Central memory CD8-positive, alpha-beta T cell (primary cell): Measurements from ENCODE around the gene RREB1.

ENCODE experiments used
- ATAC-seq: fragments of 150-1000 bp; cut with Tn5 transposase; replicated peaks from 2 replicates; pipeline ENCODE4 v1.10.0; 2022; ENCODE audit warnings: mild to moderate bottlenecking, moderate FRiP score, moderate number of reproducible peaks; ENCODE audit not compliant: poor library complexity, severe bottlenecking; ENCODE audit errors: extremely low read depth
- DNase-seq, 2 donors: peaks; one replicate each; pipeline ENCODE4 v3.0.0; 2021; ENCODE audit warnings: low spot score in 2 of 2
- H3K27ac Mint-ChIP-seq: one replicate; pipeline ENCODE4 v1.8.0; 2022; ENCODE audit warnings: low read depth, mild to moderate bottlenecking, moderate library complexity, mixed read lengths
- H3K27me3 Mint-ChIP-seq: one replicate; pipeline ENCODE4 v1.8.0; 2022; ENCODE audit warnings: mixed read lengths
- H3K36me3 Mint-ChIP-seq: one replicate; pipeline ENCODE4 v1.8.0; 2022; ENCODE audit warnings: mild to moderate bottlenecking, moderate library complexity, mixed read lengths; ENCODE audit not compliant: insufficient read depth
- H3K4me1 Mint-ChIP-seq: one replicate; pipeline ENCODE4 v1.8.0; 2022; ENCODE audit warnings: mixed read lengths
- H3K4me3 Mint-ChIP-seq: one replicate; pipeline ENCODE4 v1.8.0; 2022; ENCODE audit warnings: mild to moderate bottlenecking, moderate library complexity, mixed read lengths
- H3K9me3 Mint-ChIP-seq: one replicate; pipeline ENCODE4 v1.8.0; 2022; ENCODE audit warnings: mixed read lengths

The RREB1 gene

GRCh38 chr6:7249391-7249790, 141.6 kb downstream of the RREB1 start:
- Mint-ChIP-seq H3K9me3 (no peaks in the 10 kb centered on the region), H3K27ac (no peak overlapping the region), H3K4me1 (peaks cover 5% of the 10 kb centered on the region), H3K27me3 (no peaks in the 10 kb centered on the region), H3K36me3 (peaks cover 25% of the 10 kb centered on the region), H3K4me3 (no peak overlapping the region)
- DNase-seq (no peak), ATAC-seq (no peak)

DNA sequence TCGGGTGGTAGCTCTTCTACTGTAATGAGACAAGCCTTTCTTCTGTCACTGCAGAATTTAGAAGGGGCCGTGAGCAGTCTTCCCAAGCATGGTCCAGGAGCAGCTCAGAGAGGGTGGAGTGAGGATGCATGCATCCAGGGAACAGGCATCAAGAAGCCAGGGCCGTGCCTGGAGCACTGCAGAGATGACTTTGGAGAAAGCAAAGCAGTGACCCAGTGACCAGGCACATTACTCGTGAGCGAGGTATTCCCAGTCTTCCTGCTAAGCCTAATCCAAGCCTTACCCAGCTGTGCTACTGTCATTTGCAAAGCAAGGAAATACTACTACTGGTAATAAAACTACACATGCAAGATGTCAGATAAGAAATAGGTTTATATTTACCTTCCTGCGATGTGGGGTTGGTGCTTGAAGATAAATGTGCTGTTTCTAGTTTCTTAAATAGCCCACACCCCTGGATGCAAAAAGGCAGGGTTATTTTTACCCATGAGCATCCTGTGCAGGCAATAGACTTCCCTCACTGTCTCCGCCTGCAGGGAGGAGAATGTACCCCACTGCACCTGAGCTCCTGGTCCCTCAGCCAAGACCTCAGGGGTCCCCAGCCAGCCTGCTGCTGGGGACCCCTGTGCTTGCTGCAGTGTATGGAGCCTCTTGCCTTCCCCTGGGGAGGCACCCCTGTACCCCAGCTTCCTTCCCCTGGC, 142.3 kb downstream of the RREB1 start:
- Mint-ChIP-seq H3K9me3 (no peaks in the 10 kb centered on the region), H3K27me3 (no peaks in the 10 kb centered on the region), H3K27ac (no peak overlapping the region), H3K4me1 (peaks cover 5% of the 10 kb centered on the region), H3K4me3 (no peak overlapping the region), H3K36me3 (peaks cover 22% of the 10 kb centered on the region)
- DNase-seq (no peak), ATAC-seq (no peak)

- ATAC-seq (no peak), DNase-seq (no peak)
- H3K4me3 Mint-ChIP-seq = no peak overlapping the region
- no peaks in the 10 kb centered on the region for H3K27me3 Mint-ChIP-seq
- no peaks in the 10 kb centered on the region for H3K9me3 Mint-ChIP-seq
- no peak overlapping the region for H3K27ac Mint-ChIP-seq
- H3K4me1 Mint-ChIP-seq = peaks cover 5% of the 10 kb centered on the region
- peaks cover 24% of the 10 kb centered on the region for H3K36me3 Mint-ChIP-seq
These were observed 143.1 kb downstream of the RREB1 start for GRCh38 chr6:7250812-7251211.

DNA sequence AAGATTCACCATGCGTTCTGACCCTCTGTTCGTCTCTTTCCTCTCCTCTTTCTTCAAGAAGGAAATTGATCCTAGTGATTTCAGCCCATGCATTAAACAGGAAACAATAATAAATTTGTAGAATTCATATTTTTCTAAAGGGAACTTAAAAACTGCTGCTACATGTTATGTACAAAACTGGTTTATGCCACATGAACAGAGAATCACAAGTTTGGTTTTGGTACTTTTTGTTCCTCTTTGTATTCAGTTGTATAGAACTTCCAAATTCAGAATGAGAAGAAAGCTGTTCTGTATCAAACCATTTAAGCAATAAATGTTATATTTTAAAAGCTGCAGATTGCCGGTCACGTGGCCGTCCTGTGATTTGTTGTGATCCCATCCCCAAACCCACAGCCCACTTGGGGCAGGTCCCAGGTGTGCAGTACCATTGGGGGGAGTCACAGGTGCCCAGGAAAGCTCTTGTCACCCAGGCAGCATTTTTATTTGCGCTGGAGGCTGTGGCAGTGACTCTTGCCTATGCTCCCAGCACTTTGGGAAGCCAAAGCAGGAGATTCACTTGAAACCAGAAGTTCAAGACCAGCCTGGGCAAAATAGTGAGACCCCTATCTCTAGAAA, 144.0 kb downstream of the RREB1 start:
- no peak overlapping the region for H3K27ac Mint-ChIP-seq
- DNase-seq = no peak
- H3K4me1 Mint-ChIP-seq = peaks cover 5% of the 10 kb centered on the region

GRCh38 chr6:7252390-7252789, 144.6 kb downstream of the RREB1 start:
- Mint-ChIP-seq H3K9me3 (no peaks in the 10 kb centered on the region), H3K4me1 (peaks cover 5% of the 10 kb centered on the region), H3K27me3 (no peaks in the 10 kb centered on the region), H3K36me3 (peaks cover 15% of the 10 kb centered on the region), H3K27ac (no peak overlapping the region), H3K4me3 (no peak overlapping the region)
- ATAC-seq = no peak
- no peak for DNase-seq

More for the DNA sequence above, 144.0 kb downstream of the RREB1 start:
- no peak overlapping the region for H3K4me3 Mint-ChIP-seq
- peaks cover 15% of the 10 kb centered on the region for H3K36me3 Mint-ChIP-seq
- no peaks in the 10 kb centered on the region for H3K9me3 Mint-ChIP-seq
- no peak for ATAC-seq
- no peaks in the 10 kb centered on the region for H3K27me3 Mint-ChIP-seq

DNA sequence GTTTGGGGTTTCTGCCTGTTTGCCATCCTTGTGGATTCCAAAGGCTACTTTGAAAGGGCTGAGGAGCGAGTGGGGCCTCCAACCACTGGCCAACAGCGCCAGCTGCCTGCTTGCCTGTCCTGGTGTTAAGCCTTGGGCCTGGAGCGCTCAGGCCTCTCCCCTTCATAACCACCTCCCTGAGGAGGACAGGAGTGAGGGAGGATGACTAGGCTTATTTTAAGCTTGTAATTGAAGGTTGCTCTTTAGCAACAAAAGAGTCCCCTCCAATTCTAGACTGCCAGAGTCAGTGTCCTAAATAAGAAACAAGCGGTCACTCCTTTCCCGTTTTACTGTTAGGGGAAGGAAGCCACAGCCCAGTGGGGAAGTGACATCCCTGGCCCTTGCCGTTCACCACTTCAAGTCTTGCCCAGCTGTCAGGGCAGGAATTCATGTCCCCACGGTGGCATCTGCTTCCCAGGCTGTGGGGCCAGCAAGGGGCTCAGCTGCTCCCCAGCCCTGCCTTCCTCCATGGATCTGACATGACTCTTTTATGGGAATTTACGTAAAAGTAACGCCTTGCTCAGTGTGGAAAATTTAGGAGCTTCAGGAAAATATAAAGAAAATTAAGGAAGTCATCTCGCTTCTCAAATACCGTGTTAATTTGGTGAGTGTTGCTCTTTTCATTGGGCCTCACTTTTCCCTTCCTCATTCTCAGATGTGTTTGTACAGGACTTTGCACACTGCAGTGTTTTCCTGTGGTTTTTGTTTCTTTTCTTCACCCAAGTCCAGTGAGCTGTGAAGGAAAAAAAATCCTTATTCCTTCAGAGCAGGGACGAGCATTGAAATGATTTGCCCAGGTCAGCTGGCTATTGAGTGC, 147.4 kb downstream of the RREB1 start:
- DNase-seq = no peak
- no peak overlapping the region for H3K4me3 Mint-ChIP-seq
- H3K36me3 Mint-ChIP-seq = peaks cover 4% of the 10 kb centered on the region
- no peak for ATAC-seq
- H3K27ac Mint-ChIP-seq = no peak overlapping the region
- H3K9me3 Mint-ChIP-seq = no peaks in the 10 kb centered on the region
- H3K4me1 Mint-ChIP-seq = peaks cover 5% of the 10 kb centered on the region
- H3K27me3 Mint-ChIP-seq = peaks cover 21% of the 10 kb centered on the region

DNA sequence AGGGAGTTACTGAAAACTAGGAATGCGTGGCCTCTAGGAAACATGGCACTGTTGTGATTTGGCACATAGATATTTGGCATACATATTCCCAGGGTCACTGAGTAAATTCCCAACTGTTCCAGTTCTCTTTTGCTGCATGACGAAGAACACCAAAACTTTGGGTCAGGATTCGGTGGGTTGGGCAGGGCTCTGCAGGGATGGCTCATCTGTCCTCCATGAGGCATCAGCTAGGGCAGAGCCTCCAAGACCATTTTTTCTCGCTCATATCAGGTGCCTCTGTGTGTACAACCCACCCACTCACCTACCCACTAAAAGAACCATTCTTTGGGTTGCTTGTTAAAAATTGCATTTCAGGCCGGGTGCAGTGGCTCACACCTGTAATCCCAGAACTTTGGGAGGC, 148.2 kb downstream of the RREB1 start:
- Mint-ChIP-seq H3K9me3 (no peaks in the 10 kb centered on the region), H3K4me3 (no peak overlapping the region), H3K27ac (no peak overlapping the region), H3K4me1 (peaks cover 7% of the 10 kb centered on the region), H3K36me3 (peaks cover 1% of the 10 kb centered on the region), H3K27me3 (peaks cover 28% of the 10 kb centered on the region)
- no peak for ATAC-seq
- no peak for DNase-seq

DNA sequence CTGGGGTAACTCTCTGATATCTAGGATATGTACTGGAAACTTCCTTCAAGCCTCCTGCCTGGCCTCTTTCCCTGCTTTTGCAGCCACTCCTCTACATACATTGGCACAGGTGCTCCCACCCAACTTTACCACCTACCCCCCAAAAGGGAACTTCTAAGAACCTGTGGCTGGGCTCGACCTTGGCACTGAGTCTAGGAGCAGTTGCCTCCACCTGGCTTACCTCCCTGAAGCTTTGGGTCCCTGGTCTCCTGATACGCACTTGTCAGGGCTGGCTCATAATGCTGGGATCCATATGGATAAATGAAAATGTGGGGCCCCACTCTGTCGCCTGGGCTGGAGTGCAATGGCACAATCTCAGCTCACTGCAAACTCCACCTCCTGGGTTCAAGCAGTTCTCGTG, 149.0 kb downstream of the RREB1 start:
- Mint-ChIP-seq H3K36me3 (peaks cover 1% of the 10 kb centered on the region), H3K27me3 (peaks cover 37% of the 10 kb centered on the region), H3K4me3 (no peak overlapping the region), H3K27ac (no peak overlapping the region), H3K9me3 (no peaks in the 10 kb centered on the region), H3K4me1 (peaks cover 11% of the 10 kb centered on the region)
- DNase-seq (no peak), ATAC-seq (no peak)

DNA sequence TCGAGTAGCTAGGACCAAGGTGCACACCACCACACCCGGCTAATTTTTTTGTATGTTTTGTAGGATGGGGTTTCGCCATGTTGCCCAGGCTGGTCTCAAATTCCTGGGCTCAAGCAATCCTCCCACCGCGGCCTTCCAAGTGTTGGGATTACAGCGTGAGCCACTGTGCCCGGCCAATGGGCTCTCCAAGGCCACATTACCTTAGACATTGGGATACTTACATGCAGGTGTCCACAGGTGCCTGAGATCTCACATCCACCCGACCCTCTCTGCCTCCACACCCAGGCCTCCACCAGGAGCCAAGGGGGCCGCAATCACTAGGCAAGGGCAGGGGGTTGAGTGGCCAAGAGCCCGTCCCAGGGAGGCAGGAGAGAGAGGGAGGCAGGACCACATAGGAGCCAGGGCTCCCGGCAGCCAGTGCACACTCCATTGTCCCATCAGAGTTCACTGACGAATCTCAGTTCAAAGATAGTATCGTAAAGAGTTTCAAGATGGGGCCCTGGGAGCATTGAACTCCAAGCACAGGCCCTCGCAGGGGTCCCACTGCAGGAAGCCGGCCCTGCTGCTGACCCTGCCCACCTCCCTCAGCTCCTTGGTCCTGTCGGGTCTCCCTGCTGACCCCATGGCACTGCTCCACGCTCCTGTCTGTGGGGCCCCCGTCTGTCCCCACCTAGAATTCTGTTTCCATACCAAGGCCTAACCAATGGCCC, 149.9 kb downstream of the RREB1 start:
- Mint-ChIP-seq H3K4me1 (peaks cover 18% of the 10 kb centered on the region), H3K9me3 (no peaks in the 10 kb centered on the region)
- no peak for ATAC-seq

GRCh38 chr6:7258231-7258763, 150.5 kb downstream of the RREB1 start:
- DNase-seq = no peak
- Mint-ChIP-seq H3K9me3 (no peaks in the 10 kb centered on the region), H3K4me3 (no peak overlapping the region), H3K27ac (no peak overlapping the region), H3K27me3 (peaks cover 47% of the 10 kb centered on the region), H3K4me1 (peaks cover 18% of the 10 kb centered on the region), H3K36me3 (peaks cover 1% of the 10 kb centered on the region)
- no peak for ATAC-seq

More for the DNA sequence above, 149.9 kb downstream of the RREB1 start:
- no peak for DNase-seq
- no peak overlapping the region for H3K4me3 Mint-ChIP-seq
- peaks cover 46% of the 10 kb centered on the region for H3K27me3 Mint-ChIP-seq
- no peak overlapping the region for H3K27ac Mint-ChIP-seq
- peaks cover 1% of the 10 kb centered on the region for H3K36me3 Mint-ChIP-seq

DNA sequence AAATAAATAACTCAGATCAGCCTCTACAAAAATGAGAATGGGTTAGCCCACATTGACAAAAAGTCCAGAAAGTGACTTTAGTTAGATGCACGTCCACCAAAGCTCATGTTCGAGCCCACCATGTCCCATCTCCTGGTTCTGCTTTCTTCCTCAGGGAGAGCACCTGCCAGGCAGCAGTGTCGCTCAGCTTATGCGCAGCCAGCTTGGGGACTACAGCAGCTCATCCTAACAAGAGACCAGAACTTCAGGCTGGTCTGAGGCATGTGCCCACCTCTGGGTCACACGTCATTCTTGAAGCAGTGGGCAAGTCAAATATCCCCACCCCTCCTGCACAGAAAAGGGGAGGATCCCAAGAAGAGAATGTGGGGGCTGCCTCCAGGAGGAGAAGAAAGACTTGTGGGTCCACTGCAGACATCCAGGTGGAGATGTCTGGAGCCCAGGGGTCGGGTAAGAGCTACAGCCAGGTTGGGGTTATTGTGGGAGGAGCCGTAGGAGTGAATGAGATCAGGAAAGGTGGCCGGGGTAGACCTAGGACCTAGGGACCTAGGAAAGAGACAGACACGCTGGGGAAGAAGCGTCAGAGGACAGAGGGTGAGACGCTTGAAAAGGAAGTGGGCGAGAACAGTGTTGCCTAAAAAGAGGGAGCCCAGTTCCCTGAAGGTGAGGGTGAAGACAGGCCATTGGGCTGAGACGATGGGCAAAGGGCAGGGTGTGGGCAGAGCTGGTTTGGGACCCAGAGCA, 152.7 kb downstream of the RREB1 start:
- Mint-ChIP-seq H3K27ac (peak overlapping the region; percentile 74), H3K9me3 (no peaks in the 10 kb centered on the region), H3K27me3 (peaks cover 47% of the 10 kb centered on the region), H3K4me3 (peak overlapping the region; percentile 74), H3K36me3 (no peaks in the 10 kb centered on the region), H3K4me1 (peaks cover 18% of the 10 kb centered on the region)
- DNase-seq = no peak
- no peak for ATAC-seq
